GM12878 (cell line): Measurements from ENCODE around the gene CYB561A3. TPM values are rescaled to one million over a fixed set of nuclear protein-coding genes. Genes with fewer than 3 reads are reported as not detected.

Experiments used
- E2F4 ChIP-seq: IDR thresholded peaks from 2 replicates; pipeline ENCODE4 v1.6.1; 2012; ENCODE audit warnings: low read depth, low read length, improper control_type of control experiment
- EGR1 ChIP-seq, 2 experiments: IDR thresholded peaks; 1 replicate in 1 of 2; 2 replicates in 1 of 2; pipeline ENCODE4 v1.6.1; 2011 to 2012; ENCODE audit warnings: low read depth in 2 of 2, low read length in 2 of 2, borderline replicate concordance in 1 of 2, mild to moderate bottlenecking in 1 of 2, moderate library complexity in 1 of 2
- FOS ChIP-seq: IDR thresholded peaks from 3 replicates; pipeline ENCODE4 v1.6.1; 2011; ENCODE audit warnings: borderline replicate concordance; ENCODE audit not compliant: insufficient read length; ENCODE audit errors: extremely low read depth
- GATAD2B ChIP-seq: fragments of 450-650 bp; conservative IDR thresholded peaks from 2 replicates; pipeline ENCODE4 v1.6.1; 2017; ENCODE audit warnings: low read depth, mild to moderate bottlenecking, moderate library complexity
- HDAC6 ChIP-seq: fragments of 200-600 bp; sonication (generic); IDR thresholded peaks from one replicate; pipeline ENCODE4 v1.8.0; 2017; ENCODE audit warnings: antibody characterized with exemption; ENCODE audit not compliant: unreplicated experiment
- KLF5 ChIP-seq: fragments of 450-650 bp; IDR thresholded peaks from 2 replicates; pipeline ENCODE4 v1.6.1; 2014; ENCODE audit warnings: mild to moderate bottlenecking; ENCODE audit not compliant: partially characterized antibody
- NKRF ChIP-seq: fragments of 450-650 bp; conservative IDR thresholded peaks from 2 replicates; pipeline ENCODE4 v1.6.1; 2017; ENCODE audit warnings: mild to moderate bottlenecking, moderate library complexity
- PAX8 ChIP-seq: fragments of 450-650 bp; IDR thresholded peaks from 2 replicates; pipeline ENCODE4 v1.6.1; 2017; ENCODE audit warnings: mild to moderate bottlenecking, moderate library complexity
- RELB ChIP-seq: fragments of 450-650 bp; IDR thresholded peaks from 2 replicates; pipeline ENCODE4 v1.6.1; 2017; ENCODE audit warnings: low read depth, mild to moderate bottlenecking, moderate library complexity
- SREBF1 ChIP-seq: IDR thresholded peaks from 2 replicates; pipeline ENCODE4 v1.6.1; 2012; ENCODE audit warnings: mild to moderate bottlenecking, low read length
- SUPT20H ChIP-seq: IDR thresholded peaks from 2 replicates; pipeline ENCODE4 v1.6.1; 2011; ENCODE audit warnings: low read depth, mild to moderate bottlenecking, low read length, moderate library complexity, borderline replicate concordance; ENCODE audit not compliant: control insufficient read depth
- TARDBP ChIP-seq: IDR thresholded peaks from 2 replicates; pipeline ENCODE4 v1.6.1; 2016; ENCODE audit warnings: borderline replicate concordance
- TBL1XR1 ChIP-seq: IDR thresholded peaks from 2 replicates; pipeline ENCODE4 v1.6.1; 2012; ENCODE audit warnings: low read depth, low read length, improper control_type of control experiment
- TCF7 ChIP-seq: IDR thresholded peaks from 2 replicates; pipeline ENCODE4 v1.6.1; 2014; ENCODE audit warnings: antibody characterized with exemption, borderline replicate concordance
- ZNF217 ChIP-seq: fragments of 450-650 bp; IDR thresholded peaks from 2 replicates; pipeline ENCODE4 v1.6.1; 2017; ENCODE audit warnings: antibody characterized with exemption, mild to moderate bottlenecking
- polyA plus RNA-seq, 11 experiments: library from polyadenylated mRNA; depleted of rRNA in 4 of 11; unstranded in 6 of 11; stranded (reverse) in 5 of 11; fragments of >200 nt; fragmentation: Nextera tagmentation in 4 of 11; fragmentation: Illumina TruSeq in 1 of 11; extraction: Ambion mirVana in 4 of 11; extraction: Trizol in 1 of 11; gene quantifications; 1 replicate in 1 of 11; 2 replicates in 10 of 11; pipeline versions ENCODE4 v1.2.1 to v1.2.3, GENCODE V29; 2011 to 2016; ENCODE audit warnings: inconsistent platforms in 2 of 11, missing spikeins in 2 of 11, low read depth in 1 of 11
- total RNA-seq, 4 experiments: library from RNA; depleted of rRNA in 3 of 4; stranded (reverse); fragments of >200 nt in 3 of 4; fragmentation: Illumina TruSeq in 1 of 4; extraction: Trizol in 1 of 4; gene quantifications; 2 replicates each; pipeline versions ENCODE4 v1.2.1 to v1.2.3, GENCODE V29; 2013 to 2021
- TF ChIP-seq, protein P1 (sequence below): IDR thresholded peaks from 2 replicates; pipeline ENCODE4 v1.6.1; 2011; ENCODE audit warnings: borderline replicate concordance, low read depth, mild to moderate bottlenecking, moderate library complexity, mixed read lengths, low read length; ENCODE audit not compliant: insufficient read depth; ENCODE audit errors: extremely low read length
- TF ChIP-seq, protein P2 (sequence below): IDR thresholded peaks from 2 replicates; pipeline ENCODE4 v1.6.1; 2011; ENCODE audit warnings: low read depth, mild to moderate bottlenecking, low read length, moderate library complexity, borderline replicate concordance; ENCODE audit errors: extremely low read depth
- TF ChIP-seq, protein P3 (sequence below): fragments of 450-650 bp; IDR thresholded peaks from 2 replicates; pipeline ENCODE4 v1.6.1; 2018; ENCODE audit warnings: mild to moderate bottlenecking, low read depth, moderate library complexity; ENCODE audit not compliant: partially characterized antibody

The CYB561A3 gene
- total and polyA plus RNA-seq, 10 of the 15 experiments (the other 5 are each of a cell fraction or from before 2014, with no cell fraction given), result 40.1 to 169 (median 74.4) TPM

DNA sequence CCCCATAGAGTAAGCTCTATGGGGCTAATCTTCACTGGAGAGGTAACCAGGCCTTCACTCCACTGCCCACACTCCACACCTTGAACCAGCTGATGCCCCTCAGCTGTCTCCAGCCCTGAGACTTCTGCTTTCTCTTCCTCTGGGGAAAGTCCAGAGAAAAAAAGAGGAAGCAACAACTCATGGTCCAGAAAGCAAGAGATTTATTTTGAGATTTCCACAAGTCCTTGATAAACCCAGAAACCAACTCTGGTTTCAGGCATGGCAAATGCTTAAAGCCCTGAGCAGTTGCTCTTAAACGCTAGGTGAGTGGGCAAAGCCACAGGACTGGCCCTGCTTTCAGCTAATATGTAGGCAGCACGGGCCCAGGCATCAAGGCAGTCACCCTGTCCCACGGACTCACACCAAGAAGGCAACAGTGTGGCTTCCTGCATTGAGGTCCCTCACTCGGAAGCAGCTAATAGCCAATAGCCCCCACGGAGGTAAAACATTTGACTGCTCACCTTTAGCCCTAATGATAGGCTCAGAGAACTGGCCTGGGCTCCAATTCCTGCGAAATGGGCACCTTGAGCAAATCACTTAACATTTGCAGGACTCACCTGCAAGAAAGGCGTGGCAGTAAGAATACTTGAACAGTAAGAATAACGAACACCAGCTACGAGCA lies 4.3 kb downstream of the CYB561A3 start (continued):
- TF ChIP-seq FOS (no peak), KLF5 (no peak), GATAD2B (peak; percentile 68), NKRF (no peak; the same call in 1 of the 2 replicates), SUPT20H (no peak), TBL1XR1 (peak; percentile 53; the same call in 1 of the 2 replicates), PAX8 (no peak), SREBF1 (no peak), HDAC6 (no peak), ZNF217 (no peak; the same call in 1 of the 2 replicates), RELB (peak; percentile 88), TCF7 (no peak; the same call in 1 of the 2 replicates), TARDBP (no peak), EGR1 (IDR thresholded peaks at IDR 0.05; ENCODE audit: borderline replicate concordance in 1 of 2, low read depth in 2 of 2, low read length in 2 of 2) (no peak), E2F4 (no peak)
- TF ChIP-seq, protein P1, sequence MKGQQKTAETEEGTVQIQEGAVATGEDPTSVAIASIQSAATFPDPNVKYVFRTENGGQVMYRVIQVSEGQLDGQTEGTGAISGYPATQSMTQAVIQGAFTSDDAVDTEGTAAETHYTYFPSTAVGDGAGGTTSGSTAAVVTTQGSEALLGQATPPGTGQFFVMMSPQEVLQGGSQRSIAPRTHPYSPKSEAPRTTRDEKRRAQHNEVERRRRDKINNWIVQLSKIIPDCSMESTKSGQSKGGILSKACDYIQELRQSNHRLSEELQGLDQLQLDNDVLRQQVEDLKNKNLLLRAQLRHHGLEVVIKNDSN, result no peak
- TF ChIP-seq, protein P2, sequence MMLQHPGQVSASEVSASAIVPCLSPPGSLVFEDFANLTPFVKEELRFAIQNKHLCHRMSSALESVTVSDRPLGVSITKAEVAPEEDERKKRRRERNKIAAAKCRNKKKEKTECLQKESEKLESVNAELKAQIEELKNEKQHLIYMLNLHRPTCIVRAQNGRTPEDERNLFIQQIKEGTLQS, result no peak
- TF ChIP-seq, protein P3, sequence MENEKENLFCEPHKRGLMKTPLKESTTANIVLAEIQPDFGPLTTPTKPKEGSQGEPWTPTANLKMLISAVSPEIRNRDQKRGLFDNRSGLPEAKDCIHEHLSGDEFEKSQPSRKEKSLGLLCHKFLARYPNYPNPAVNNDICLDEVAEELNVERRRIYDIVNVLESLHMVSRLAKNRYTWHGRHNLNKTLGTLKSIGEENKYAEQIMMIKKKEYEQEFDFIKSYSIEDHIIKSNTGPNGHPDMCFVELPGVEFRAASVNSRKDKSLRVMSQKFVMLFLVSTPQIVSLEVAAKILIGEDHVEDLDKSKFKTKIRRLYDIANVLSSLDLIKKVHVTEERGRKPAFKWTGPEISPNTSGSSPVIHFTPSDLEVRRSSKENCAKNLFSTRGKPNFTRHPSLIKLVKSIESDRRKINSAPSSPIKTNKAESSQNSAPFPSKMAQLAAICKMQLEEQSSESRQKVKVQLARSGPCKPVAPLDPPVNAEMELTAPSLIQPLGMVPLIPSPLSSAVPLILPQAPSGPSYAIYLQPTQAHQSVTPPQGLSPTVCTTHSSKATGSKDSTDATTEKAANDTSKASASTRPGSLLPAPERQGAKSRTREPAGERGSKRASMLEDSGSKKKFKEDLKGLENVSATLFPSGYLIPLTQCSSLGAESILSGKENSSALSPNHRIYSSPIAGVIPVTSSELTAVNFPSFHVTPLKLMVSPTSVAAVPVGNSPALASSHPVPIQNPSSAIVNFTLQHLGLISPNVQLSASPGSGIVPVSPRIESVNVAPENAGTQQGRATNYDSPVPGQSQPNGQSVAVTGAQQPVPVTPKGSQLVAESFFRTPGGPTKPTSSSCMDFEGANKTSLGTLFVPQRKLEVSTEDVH, result no peak
